Embryonic facial prominence (tissue), 1 donor: ENCODE measurements around the gene DCBLD1.
"Not testable (repeated sequence)": the region's sequence is repeated elsewhere in the genome, so short reads cannot be mapped to it uniquely, and the experiment has no call there.

ENCODE experiments used
- DNase-seq: peaks from one replicate; pipeline ENCODE4 v3.0.0-alpha.2; 2016; ENCODE audit errors: extremely low spot score

The DCBLD1 gene

GRCh38 chr6:117498159-117498558 lies 15.7 kb downstream of the DCBLD1 start:
- no peak for DNase-seq

GRCh38 chr6:117501722-117502121 lies 19.2 kb downstream of the DCBLD1 start:
- no peak for DNase-seq

- no peak for DNase-seq
These were observed 20.1 kb downstream of the DCBLD1 start for GRCh38 chr6:117502580-117502979.

- DNase-seq: no peak
These were observed 20.7 kb downstream of the DCBLD1 start for GRCh38 chr6:117503211-117503610.

- DNase-seq: no peak
These were observed 22.1 kb downstream of the DCBLD1 start for GRCh38 chr6:117504478-117505144.

GRCh38 chr6:117505311-117505710 lies 22.8 kb downstream of the DCBLD1 start:
- DNase-seq: no peak

GRCh38 chr6:117506180-117506835 lies 23.8 kb downstream of the DCBLD1 start:
- DNase-seq: no peak

- no peak for DNase-seq
These were observed 24.4 kb downstream of the DCBLD1 start for GRCh38 chr6:117506907-117507306.

- no peak for DNase-seq
These were observed 26.0 kb downstream of the DCBLD1 start for GRCh38 chr6:117508450-117508971.

- DNase-seq: no peak
These were observed 26.5 kb downstream of the DCBLD1 start for GRCh38 chr6:117509021-117509420.

GRCh38 chr6:117512056-117512828 lies 29.8 kb downstream of the DCBLD1 start:
- no peak for DNase-seq

GRCh38 chr6:117512987-117513573 lies 30.6 kb downstream of the DCBLD1 start:
- no peak for DNase-seq

- no peak for DNase-seq
These were observed 31.4 kb downstream of the DCBLD1 start for GRCh38 chr6:117513778-117514365.

GRCh38 chr6:117514655-117515054 lies 32.2 kb downstream of the DCBLD1 start:
- no peak for DNase-seq

GRCh38 chr6:117515326-117515725 lies 32.9 kb downstream of the DCBLD1 start:
- no peak for DNase-seq

- not testable (repeated sequence) for DNase-seq
These were observed 35.5 kb downstream of the DCBLD1 start for GRCh38 chr6:117517995-117518394.

- no peak for DNase-seq
These were observed 36.4 kb downstream of the DCBLD1 start for GRCh38 chr6:117518870-117519269.

GRCh38 chr6:117520603-117521395 lies 38.3 kb downstream of the DCBLD1 start:
- DNase-seq: no peak

GRCh38 chr6:117521791-117522502 lies 39.5 kb downstream of the DCBLD1 start:
- no peak for DNase-seq

- no peak for DNase-seq
These were observed 43.1 kb downstream of the DCBLD1 start for GRCh38 chr6:117525607-117526006.
